Thoracic aorta (tissue), 2 donors: ENCODE results near the gene ARHGAP25. TPM values are rescaled to one million over a fixed set of nuclear protein-coding genes. Genes with fewer than 3 reads are reported as not detected.

Experiments
- ATAC-seq: fragments of 150-250 bp; one replicate; pipeline ENCODE4 v1.8.0; 2017; ENCODE audit warnings: low read depth; ENCODE audit not compliant: insufficient number of reproducible peaks, low FRiP score
- DNase-seq: peaks from one replicate; pipeline ENCODE4 v3.0.0-alpha.2; 2020; ENCODE audit warnings: low spot score
- H3K27ac ChIP-seq, 2 donors: fragments of 200-600 bp; sonication (generic); 1 replicate in 1 of 2; 2 replicates in 1 of 2; pipeline ENCODE4 v1.5.1; 2016; ENCODE audit warnings: mild to moderate bottlenecking in 2 of 2, moderate library complexity in 2 of 2
- H3K27me3 ChIP-seq: fragments of 200-600 bp; sonication (generic); replicated peaks from 2 replicates; pipeline ENCODE4 v1.6.0; 2016; ENCODE audit warnings: mild to moderate bottlenecking; ENCODE audit not compliant: insufficient read depth
- H3K36me3 ChIP-seq: fragments of 200-600 bp; sonication (generic); one replicate; pipeline ENCODE4 v1.5.1; 2016
- H3K4me1 ChIP-seq, 2 donors: fragments of 200-600 bp; sonication (generic); 1 replicate in 1 of 2; 2 replicates in 1 of 2; pipeline versions ENCODE4 v1.5.1 to v1.6.0; 2016; ENCODE audit warnings: low read depth in 2 of 2, mild to moderate bottlenecking in 1 of 2; ENCODE audit not compliant: control insufficient read depth in 1 of 2
- H3K4me3 ChIP-seq: fragments of 200-600 bp; sonication (generic); 2 replicates; pipeline ENCODE4 v1.5.1; 2016; ENCODE audit warnings: mild to moderate bottlenecking
- H3K9me3 ChIP-seq: fragments of 200-600 bp; sonication (generic); 2 replicates; pipeline ENCODE4 v1.5.1; 2016
- CTCF ChIP-seq: fragments of 200-600 bp; sonication (generic); IDR thresholded peaks from one replicate; pipeline ENCODE4 v1.5.1; 2019; ENCODE audit warnings: antibody characterized with exemption
- total RNA-seq, 2 donors: library from RNA; depleted of rRNA; stranded (reverse); fragments of >200 nt; gene quantifications; one replicate each; pipeline versions ENCODE4 v1.1.0 to v1.2.3, GENCODE V29; 2016

ARHGAP25 gene
- total RNA-seq, 2 donors from 2014 or later, result 10.8 to 14.5 TPM

GRCh38 chr2:68743531-68743930, 8.9 kb downstream of the ARHGAP25 start:
- no peak overlapping the region for H3K4me3 ChIP-seq
- no peaks in the 10 kb centered on the region for H3K36me3 ChIP-seq
- H3K27ac ChIP-seq, result no peak overlapping the region
- ATAC-seq (no peak), DNase-seq (no peak)
- no peaks in the 10 kb centered on the region for H3K4me1 ChIP-seq
- H3K27me3 ChIP-seq, result no peaks in the 10 kb centered on the region
- no peak for TF ChIP-seq CTCF
- H3K9me3 ChIP-seq, result no peaks in the 10 kb centered on the region

- TF ChIP-seq CTCF, result no peak
- H3K27me3 ChIP-seq, result no peaks in the 10 kb centered on the region
- H3K9me3 ChIP-seq, result no peaks in the 10 kb centered on the region
- H3K4me3 ChIP-seq, result no peak overlapping the region
- H3K27ac ChIP-seq, result no peak overlapping the region
- no peaks in the 10 kb centered on the region for H3K36me3 ChIP-seq
- DNase-seq (no peak), ATAC-seq (no peak)
- H3K4me1 ChIP-seq, result no peaks in the 10 kb centered on the region
These were observed 9.8 kb downstream of the ARHGAP25 start for GRCh38 chr2:68744366-68744912.

GRCh38 chr2:68745006-68745405, 10.4 kb downstream of the ARHGAP25 start:
- no peaks in the 10 kb centered on the region for H3K36me3 ChIP-seq
- H3K27ac ChIP-seq, result no peak overlapping the region
- no peak for TF ChIP-seq CTCF
- H3K9me3 ChIP-seq, result no peaks in the 10 kb centered on the region
- H3K4me3 ChIP-seq, result no peak overlapping the region
- no peaks in the 10 kb centered on the region for H3K27me3 ChIP-seq
- no peak for ATAC-seq
- no peaks in the 10 kb centered on the region for H3K4me1 ChIP-seq
- no peak for DNase-seq

GRCh38 chr2:68746408-68746807, 11.8 kb downstream of the ARHGAP25 start:
- Histone ChIP-seq H3K27ac (no peak overlapping the region), H3K27me3 (no peaks in the 10 kb centered on the region), H3K4me3 (no peak overlapping the region), H3K4me1 (no peaks in the 10 kb centered on the region), H3K9me3 (no peaks in the 10 kb centered on the region), H3K36me3 (no peaks in the 10 kb centered on the region)
- TF ChIP-seq CTCF, result no peak
- no peak for DNase-seq
- no peak for ATAC-seq

GRCh38 chr2:68747413-68747812, 12.8 kb downstream of the ARHGAP25 start:
- Histone ChIP-seq H3K27ac (no peak overlapping the region), H3K27me3 (no peaks in the 10 kb centered on the region), H3K4me3 (no peak overlapping the region), H3K4me1 (no peaks in the 10 kb centered on the region), H3K9me3 (no peaks in the 10 kb centered on the region), H3K36me3 (no peaks in the 10 kb centered on the region)
- ATAC-seq (no peak), DNase-seq (no peak)
- no peak for TF ChIP-seq CTCF
